GM18907 (cell line): ENCODE data around the gene CHKA.

Experiments used
- ATAC-seq: cut with Tn5 transposase; IDR thresholded peaks from one replicate; pipeline ENCODE4 v1.9.1; 2021; ENCODE audit warnings: mild to moderate bottlenecking, moderate library complexity; ENCODE audit not compliant: unreplicated experiment

The CHKA gene

DNA sequence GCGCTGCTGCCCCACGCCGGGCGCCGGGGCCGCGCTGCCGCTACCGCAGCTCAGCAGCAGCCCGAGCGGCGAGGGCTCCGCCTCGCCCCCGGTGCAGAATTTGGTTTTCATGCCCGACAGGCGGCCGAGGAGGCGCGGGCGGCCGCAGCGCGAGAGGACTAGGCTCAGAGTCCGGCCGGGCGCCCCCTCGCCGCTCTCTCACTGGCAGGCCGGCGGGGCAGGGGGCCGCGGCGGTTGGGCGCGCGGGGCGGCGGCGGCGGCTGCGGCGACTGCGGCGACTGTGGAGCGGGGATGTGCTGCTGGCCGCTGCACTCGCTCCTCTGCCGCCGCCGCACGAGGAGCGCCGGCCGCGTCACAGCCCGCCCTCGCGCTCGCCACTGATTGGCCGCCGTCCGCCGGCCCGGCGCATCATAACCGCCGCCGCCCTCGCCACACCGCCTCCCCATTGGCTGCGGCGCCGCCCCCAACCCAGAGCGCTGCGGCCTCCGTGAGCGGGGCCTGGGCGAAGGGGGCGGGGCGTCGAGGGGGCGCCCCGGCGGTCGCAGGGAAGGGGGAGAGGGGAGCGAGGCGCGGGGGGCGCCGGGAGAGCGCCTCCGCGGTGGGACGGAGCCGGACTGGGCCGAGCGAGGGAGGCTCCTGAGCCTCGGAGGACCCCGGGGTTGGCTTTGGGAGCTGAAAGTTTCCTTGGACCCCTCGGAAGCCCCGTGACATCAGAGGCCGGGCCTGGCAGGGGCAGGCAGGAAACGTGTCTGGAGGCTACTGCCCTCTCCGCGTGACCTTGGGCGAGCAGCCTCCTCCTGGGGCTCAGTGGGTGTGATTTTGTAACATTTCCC is at the start of gene CHKA:
Gene CHKA (minus strand): TSS at position 322 of the 833 bp plus-strand sequence. CDS start 211 bp downstream, at position 111.
- peak; percentile 84 for ATAC-seq

DNA sequence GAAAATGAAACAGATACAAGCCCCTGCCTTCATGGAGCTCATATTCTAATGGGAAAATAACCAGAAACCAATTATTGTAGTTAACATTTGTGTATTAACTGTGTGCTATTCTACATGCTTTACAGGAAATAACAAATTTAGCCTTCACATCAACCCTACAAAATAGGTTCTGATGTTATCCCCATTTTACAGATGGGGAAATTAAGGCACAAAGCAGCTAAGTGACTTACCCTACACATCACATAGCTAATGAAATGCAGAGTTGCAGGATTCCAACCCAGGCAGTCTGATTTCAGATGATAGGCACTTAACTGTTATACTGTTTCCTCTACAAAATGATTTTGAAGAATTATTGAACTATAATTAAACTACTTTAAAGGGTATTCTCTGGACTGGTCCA is 48.3 kb upstream of the CHKA start:
- ATAC-seq, result no peak

DNA sequence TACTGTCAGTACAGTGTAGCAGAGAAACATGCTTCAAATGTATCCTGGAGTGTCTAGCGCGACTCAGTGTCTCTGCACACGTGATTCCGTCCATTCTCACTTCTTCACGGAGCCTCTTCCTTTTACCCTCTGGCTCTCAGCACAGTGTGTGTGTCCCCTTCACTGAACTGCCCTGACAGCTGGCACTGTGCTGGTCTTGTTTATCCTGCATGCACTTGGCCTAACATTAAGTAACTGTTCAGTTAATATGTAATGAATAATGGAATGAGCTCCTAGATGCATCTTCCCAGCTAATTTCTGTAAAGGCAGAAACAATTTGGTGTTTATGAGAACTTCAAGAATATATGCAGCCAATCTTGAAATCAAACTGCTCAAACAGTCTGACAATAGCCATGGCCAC is 47.5 kb upstream of the CHKA start:
- no peak for ATAC-seq

DNA sequence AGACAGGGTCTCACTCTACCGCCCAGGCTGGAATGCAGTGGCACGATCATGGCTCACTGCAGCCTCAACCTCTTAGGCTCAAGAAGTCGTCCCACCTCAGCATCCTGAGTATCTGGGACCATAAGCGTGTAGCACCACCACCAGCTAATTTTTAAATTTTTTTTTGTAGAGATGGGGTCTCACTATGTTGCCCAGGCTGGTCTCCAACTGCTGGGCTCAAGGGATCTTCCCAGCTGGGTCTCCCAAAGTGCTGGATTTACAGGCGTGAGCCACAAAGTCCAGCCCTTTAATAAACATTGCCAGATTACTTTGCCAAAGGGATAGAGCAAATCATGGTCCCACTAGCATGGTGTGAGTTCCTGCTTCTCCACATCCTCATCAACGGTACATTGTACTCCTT is 46.3 kb upstream of the CHKA start:
- no peak for ATAC-seq

DNA sequence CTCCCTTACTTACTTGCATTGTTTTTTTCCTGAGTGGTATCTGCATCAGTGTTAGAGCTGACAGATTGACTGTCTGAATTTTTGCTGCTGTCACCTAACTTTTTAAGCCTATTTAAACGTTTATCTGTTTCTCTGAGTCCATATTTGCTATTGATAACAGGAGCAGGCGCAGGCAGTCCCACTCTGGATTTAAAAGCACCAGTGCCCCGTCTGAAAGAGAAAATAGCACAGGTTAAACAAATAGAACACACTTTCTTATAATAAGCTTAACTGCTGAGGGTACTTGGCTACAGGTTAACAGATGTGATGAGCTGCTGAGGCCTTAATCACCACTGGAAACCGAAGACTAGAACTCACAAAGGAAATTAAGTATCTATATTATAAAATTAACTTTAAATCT is 45.8 kb upstream of the CHKA start:
- ATAC-seq, result no peak

DNA sequence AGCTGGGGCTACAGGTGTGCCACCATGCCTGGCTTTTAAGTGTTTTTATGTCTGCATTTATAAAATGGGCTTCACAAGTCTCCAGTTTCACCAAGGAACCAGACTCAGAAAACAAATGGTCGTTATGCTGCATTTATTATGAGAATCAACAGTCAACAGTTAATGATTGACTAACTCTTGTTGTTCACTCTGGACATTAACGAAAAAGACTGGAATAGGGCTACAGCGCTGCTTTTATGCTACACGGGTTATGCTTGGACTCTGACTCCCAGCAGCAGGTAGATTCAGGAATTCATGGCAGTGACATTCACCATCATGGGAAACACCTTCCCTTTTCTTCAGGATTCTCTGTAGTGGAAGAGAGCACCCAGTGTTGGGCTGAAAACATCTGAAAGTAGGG is 44.4 kb upstream of the CHKA start:
- no peak for ATAC-seq

DNA sequence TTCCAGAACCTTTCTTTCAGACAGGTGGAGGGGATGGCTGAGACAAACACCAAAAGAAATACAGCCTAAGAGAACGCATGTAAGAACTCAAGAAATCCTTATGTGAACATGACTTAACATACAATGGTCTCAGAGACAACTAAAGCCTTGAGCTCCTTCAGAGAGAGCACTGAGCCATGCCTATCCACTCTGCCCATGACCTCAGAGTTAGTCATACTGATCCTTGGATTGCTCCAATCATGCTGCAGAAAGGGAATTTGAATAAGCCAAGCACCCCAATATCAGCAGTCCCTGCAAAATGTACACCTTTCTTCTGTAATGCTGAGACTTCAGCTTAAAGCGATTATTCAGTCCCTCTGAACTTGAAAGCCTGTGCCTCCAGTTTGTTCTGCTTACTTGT is 43.2 kb upstream of the CHKA start:
- no peak for ATAC-seq

DNA sequence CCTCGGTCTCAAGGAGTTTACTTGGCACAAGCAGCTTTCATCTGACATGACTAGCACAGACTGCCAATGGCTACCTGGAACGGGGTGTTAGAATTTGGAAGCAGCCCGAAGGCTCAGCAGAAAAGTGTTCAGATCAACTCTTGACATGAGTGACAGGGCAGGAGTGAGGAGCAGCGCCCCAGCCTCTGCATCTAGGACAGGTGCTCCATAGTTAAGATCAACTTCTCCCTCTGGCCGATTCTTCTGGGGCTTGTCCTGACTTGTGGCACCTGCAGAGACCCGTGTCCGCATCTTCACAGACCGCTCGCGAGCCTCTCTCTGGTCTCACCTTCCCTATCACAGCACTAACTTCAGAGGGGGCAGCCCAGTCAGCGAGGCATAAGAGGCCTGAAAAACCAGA is 42.5 kb upstream of the CHKA start:
- no peak for ATAC-seq

DNA sequence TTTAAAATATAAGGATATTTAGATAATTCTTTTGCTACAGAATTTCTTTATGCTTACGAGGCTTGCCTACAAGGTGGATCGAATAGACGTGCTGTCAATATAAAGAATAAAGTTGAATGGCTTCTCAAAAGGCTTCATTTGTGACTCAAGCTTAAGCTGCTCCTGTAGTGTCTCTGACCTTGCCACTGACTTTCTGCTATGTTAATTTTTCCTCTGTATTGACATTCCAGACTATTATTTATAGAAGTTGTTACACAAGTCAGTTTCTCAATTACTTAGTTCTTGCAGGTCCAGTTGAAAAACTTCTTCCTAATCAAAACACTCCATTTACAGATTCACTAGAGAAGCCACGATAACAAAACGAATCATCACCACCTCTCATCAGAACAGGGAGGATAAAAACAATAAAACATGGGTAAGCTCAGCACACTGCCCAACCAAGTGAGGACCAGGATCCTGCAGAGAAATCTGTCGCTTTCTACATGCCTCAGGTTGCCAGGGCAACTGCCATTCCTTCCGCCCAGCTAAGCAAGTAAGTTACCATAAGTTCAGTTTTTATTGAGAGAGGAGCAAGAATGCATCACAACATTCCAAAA is 39.0 kb upstream of the CHKA start:
- no peak for ATAC-seq

DNA sequence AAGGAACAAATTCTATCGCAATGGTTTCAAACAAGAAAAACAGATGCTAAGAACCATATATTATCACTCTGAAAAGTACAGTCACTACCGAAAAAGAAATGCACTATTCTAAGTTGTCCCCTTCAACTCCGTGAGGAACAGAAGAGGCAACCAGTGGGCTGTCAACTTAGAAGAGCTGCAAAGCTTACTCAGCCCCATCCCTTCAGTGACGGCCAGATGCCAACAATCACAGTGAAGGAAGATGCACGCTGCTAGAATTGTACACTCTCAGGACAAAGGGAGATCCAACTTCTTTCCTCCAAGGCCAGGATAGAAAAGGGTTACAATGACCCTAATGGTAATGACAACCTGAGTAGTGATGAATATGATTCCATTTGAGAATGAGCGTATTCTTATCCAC is 38.5 kb upstream of the CHKA start:
- ATAC-seq, result no peak

DNA sequence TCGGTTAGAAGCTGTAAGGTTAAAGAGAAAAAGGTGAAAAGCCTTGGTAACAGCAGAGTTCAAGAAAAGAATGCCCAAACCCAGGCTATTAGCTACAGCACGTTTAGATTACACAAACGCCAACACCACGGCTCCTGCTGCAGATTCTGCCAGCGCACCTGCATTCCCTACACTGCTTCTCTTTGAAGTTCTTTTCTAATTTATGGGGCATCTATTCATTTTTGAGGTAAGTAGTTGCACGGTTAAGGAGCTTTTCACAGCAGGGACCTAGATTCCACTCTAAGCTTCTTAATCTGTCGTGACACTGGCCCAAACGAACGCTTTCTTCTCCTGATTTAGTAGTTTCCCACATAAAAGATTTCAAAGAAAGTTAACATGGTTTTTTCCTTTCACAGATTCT is 38.0 kb upstream of the CHKA start:
- no peak for ATAC-seq

DNA sequence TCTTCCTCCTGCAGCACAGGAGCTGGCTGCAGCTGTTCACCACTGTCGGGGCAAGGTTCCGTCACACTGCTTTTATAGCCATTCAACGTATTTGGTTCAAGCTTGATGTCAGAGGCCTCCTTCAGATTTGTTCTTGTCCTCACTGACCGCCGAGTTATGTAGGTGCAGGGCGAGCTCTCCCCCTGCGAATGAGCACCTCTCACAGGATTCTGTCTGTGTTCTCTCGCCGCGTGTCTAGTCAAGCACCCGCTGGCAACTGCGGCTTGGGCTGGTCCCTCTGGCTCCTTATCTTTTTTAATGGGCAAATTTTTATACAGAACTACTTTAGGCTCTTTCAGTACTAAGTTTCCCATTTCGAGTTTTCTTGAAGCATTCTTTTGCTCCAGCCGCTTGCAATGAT is 37.4 kb upstream of the CHKA start:
- no peak for ATAC-seq

DNA sequence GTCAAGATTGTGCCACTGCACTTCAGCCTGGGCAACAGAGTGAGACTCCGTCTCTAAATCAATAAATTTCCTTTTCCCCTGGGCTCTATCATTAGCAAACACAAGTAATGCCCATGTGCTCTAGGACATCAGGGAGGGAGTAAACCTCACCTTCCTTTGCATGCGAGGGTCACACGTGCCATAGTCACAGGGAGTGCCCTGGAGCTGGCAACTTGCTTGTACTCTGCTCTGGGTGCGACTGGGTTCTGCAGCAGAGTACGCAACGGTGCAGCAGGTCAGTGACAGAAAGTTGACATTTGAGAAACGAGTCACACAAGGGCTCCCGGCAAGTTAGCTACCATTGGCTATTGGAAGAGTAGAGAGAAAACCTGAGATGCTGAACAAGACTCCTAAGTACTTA is 32.6 kb upstream of the CHKA start:
- ATAC-seq, result no peak

DNA sequence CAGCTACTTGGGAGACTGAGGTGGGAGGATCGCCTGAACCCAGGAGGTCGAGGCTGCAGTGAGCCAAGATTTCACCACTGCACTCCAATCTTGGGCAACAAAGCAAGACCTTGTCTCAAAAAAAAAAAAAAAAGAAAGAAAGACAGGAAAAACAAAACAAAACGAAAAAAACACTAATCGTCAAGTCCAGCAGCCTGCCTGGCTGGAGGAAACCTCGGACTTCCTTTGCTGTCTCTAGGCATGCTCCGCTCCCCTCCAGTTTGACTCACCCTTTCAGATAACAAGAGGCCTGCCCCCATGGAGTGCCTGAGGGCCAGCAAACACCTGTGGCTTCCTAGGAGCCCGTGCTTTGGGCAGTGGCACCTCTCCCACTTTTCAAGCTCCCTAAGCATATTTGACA is 28.8 kb upstream of the CHKA start:
- ATAC-seq, result no peak

DNA sequence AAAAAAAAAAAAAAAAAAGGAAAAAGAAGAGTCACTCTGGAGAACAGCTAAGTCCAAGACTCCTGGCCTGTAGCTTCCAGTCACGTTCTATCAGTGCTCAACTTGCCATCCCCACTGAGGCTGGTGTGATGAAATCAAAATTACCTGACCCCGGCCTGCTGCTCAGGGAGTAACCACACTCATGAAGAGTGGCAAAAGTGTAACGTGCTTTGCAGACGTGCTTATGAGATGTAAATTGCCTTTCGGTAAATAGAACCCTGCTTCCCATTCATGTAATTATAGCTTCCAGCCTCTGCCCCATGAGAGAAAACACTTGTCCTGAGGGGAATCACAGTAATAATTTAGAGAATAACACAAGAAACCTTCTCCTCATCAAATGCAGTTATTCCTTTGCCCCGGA is 28.2 kb upstream of the CHKA start:
- ATAC-seq, result no peak

DNA sequence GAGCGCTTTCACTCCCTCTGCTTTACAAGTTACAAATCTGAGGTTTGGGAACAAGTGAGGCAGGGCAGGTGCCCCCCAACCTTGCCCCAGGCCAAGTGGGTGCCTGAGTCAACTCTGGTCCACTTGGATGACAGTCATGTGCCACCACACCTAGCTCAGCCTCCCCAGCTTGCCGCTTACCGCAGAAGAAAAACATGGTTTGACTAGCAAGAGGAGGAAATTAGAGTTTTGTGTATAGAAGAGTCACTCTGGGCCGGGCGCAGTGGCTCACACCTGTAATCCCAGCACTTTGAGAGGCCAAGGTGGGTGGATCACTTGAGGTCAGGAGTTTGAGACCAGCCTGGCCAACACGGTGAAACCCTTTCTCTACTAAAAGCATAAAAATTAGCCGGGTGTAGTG is 27.7 kb upstream of the CHKA start:
- no peak for ATAC-seq

DNA sequence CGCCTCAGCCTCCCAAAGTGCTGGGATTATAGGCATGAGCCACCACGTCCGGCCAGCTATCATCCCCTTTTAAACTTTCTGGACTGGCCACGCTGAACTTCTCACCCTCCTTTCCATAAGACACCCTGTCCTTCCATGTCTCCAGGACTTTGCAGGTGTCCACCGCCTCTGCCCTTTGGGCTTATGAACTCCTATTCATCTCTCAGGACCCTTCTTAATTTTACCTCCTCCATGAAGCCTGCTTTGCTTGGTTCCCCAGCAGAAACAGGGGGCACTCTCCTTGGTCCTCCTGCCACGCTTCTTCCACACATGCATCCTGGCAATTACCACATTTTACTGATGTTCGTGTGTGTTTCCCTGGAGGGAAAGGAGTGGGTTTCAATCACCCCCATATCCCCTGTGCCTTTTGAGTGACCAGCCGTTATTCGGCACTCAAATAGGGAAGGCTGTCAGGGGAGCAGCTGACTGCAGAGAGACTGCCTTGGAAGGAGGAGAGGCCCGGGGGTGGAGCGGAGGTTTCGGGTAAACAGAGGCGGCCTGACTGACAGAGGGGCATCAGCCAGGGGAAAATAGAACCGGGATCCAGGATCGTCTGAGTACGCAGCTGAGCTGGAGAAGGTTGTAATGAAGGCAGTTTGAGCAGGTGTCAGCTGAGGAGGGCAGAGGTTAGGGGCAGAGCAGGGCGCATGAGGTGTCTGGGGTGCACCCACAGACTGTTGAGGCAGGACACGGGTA is 27.1 kb upstream of the CHKA start:
- no peak for ATAC-seq

DNA sequence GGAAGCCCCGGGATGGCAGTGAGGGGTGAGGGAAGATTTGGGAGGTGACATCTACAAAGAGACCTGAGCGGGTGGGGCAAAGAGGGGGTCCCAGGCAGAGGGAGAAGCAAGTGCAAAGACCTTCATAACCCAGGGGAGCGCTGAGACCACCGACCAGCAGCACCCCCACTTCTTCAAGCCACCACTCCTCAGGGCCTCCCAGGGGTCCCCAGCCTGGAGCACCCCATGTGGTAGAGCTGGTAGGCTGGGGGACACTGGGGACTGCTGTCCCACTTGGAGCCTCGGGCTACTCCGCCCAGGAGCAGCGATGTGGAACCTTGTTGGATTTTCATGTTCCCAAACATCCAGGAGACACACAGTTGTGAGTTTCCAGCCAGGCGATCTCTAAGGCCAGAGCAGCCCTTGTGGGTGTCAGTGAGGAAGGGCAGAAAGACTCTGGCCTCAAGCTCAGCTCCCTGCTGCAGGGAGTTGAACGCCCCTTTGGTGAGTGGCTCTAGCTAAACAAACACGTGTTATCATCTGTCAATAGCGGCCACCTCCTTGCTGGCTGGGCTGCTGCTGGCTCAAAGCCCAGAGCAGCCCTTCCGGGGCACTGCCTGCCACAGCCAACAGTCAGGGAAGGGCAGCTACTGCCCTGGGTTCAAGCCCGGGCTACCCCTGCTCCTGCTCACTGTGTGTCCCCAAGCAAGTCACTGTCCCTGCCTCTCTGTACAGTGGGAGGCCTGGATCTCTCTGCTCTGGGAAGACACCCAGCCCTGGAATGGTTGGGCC is 25.7 kb upstream of the CHKA start:
- no peak for ATAC-seq

DNA sequence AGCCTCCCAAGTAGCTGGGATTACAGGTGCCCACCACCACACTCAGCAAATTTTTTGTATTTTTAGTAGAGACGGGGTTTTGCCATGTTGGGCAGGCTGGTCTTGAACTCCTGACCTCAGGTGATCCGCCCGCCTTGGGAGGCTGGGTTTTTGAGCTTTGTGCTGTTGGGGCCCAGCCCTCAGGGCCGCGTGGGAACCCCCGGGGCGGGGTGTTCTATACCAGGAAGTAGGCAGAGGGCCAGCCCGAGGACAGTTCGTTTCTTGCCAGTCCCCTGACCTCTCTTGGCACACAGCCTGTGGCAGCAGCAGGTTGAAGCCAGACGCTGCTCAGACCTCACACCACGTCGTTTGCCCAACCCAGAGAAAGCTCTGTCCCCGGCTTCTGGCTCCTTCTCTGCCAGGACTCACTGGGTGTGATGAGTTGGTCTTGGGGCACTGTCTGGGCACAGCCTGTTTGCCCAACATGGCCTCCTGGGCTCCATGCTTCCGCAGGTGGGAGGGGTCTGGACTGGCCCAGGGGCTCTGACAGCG is 24.9 kb upstream of the CHKA start:
- ATAC-seq, result no peak

DNA sequence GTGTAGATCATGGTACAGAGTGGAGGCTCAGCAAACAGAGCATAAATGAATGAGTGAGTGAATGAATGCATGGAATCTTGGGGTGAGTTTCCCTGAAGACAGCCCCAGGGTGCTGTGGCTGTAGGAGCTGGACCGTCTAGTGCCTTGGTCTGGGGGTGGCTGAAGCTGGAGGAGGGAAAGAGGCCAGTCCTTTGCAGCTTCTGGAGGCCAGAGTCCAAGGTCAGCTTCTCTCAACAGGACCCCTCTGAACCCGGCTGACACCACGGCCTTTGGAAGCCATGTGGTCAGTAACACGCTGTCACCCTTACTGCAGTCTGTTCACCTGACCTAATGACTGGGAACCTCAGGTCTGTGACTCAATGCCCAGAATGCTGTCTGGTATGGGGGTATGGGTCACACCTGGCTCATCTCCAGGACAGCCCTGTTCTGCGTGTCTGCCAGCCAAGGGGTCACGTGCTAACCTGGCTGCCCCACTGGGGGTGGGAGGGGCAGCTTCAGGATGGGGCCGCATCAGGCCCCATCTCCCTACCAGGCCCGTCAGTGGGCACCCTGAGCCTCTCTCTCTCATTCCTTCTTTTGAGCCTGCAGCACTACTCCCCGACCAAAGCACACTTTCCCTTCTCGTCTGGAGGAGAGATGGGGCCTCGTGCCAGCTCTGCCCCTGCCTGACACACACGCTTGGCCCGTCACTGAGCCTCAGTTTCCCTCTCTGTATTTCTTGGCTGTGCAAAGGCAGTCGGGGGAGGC is 24.1 kb upstream of the CHKA start:
- no peak for ATAC-seq
